ENCODE results near the gene WDR82. TPM values are rescaled to one million over a fixed set of nuclear protein-coding genes. Genes with fewer than 3 reads are reported as not detected.

WDR82 gene
- total RNA-seq, 2 donors from 2014 or later: 82.8 to 87.4 TPM

- Mint-ChIP-seq H3K36me3 (no peaks in the 10 kb centered on the region), H3K27me3 (no peaks in the 10 kb centered on the region), H3K9me3 (no peaks in the 10 kb centered on the region), H3K4me3 (no peak overlapping the region), H3K27ac (no peak overlapping the region), H3K4me1 (ENCODE audit: low read depth in 2 of 2) (peaks cover 23 to 28% of the 10 kb centered on the region in 2 donors)
- peak; percentile 64 to 76 for ATAC-seq
- peak; percentile 84 for DNase-seq (ENCODE audit: low spot score)
Observed at GRCh38 chr3:52220380-52221026, 57.9 kb downstream of the WDR82 start.

- no peak for DNase-seq (ENCODE audit: low spot score)
- peaks cover 23 to 29% of the 10 kb centered on the region in 2 donors for H3K4me1 Mint-ChIP-seq (ENCODE audit: low read depth in 2 of 2)
Observed at GRCh38 chr3:52218937-52219650, 59.4 kb downstream of the WDR82 start.

GRCh38 chr3:52218454-52218853, 60.0 kb downstream of the WDR82 start:
- no peaks in the 10 kb centered on the region for H3K27me3 Mint-ChIP-seq
- H3K36me3 Mint-ChIP-seq: peaks cover 12% of the 10 kb centered on the region
- no peak for DNase-seq (ENCODE audit: low spot score)
- H3K4me3 Mint-ChIP-seq: peak overlapping the region; percentile 1
- peaks cover 27 to 31% of the 10 kb centered on the region in 2 donors for H3K4me1 Mint-ChIP-seq (ENCODE audit: low read depth in 2 of 2)
- peak; percentile 50 to 73 for ATAC-seq
- H3K27ac Mint-ChIP-seq: peak overlapping the region; percentile 26 to 64
- H3K9me3 Mint-ChIP-seq: no peaks in the 10 kb centered on the region

More at GRCh38 chr3:52218937-52219650, 59.4 kb downstream of the WDR82 start:
- Mint-ChIP-seq H3K27me3 (no peaks in the 10 kb centered on the region), H3K4me3 (peak overlapping the region; percentile 22), H3K36me3 (peaks cover 8% of the 10 kb centered on the region), H3K27ac (peak overlapping the region; percentile 26 to 64), H3K9me3 (no peaks in the 10 kb centered on the region)
- ATAC-seq: no peak

GRCh38 chr3:52218026-52218425, 60.4 kb downstream of the WDR82 start:
- H3K27me3 Mint-ChIP-seq: no peaks in the 10 kb centered on the region
- DNase-seq (ENCODE audit: low spot score) (no peak), ATAC-seq (no peak)
- peaks cover 14% of the 10 kb centered on the region for H3K36me3 Mint-ChIP-seq
- peak overlapping the region; percentile 1 for H3K4me3 Mint-ChIP-seq
- H3K4me1 Mint-ChIP-seq (ENCODE audit: low read depth in 2 of 2): peaks cover 28 to 32% of the 10 kb centered on the region in 2 donors
- peak overlapping the region; percentile 26 to 64 for H3K27ac Mint-ChIP-seq
- no peaks in the 10 kb centered on the region for H3K9me3 Mint-ChIP-seq

- peak overlapping the region; percentile 32 to 64 for H3K27ac Mint-ChIP-seq
- H3K36me3 Mint-ChIP-seq: peaks cover 14% of the 10 kb centered on the region
- peaks cover 28 to 32% of the 10 kb centered on the region in 2 donors for H3K4me1 Mint-ChIP-seq (ENCODE audit: low read depth in 2 of 2)
- peak overlapping the region; percentile 1 for H3K4me3 Mint-ChIP-seq
- DNase-seq (ENCODE audit: low spot score): no peak
- ATAC-seq: no peak
- no peaks in the 10 kb centered on the region for H3K27me3 Mint-ChIP-seq
- no peaks in the 10 kb centered on the region for H3K9me3 Mint-ChIP-seq
Observed at GRCh38 chr3:52217409-52217805, 61.0 kb downstream of the WDR82 start.

GRCh38 chr3:52216585-52217408, 61.7 kb downstream of the WDR82 start:
- no peaks in the 10 kb centered on the region for H3K9me3 Mint-ChIP-seq
- H3K27me3 Mint-ChIP-seq: no peaks in the 10 kb centered on the region
- H3K4me3 Mint-ChIP-seq: peak overlapping the region; percentile 1
- peaks cover 14% of the 10 kb centered on the region for H3K36me3 Mint-ChIP-seq
- H3K4me1 Mint-ChIP-seq (ENCODE audit: low read depth in 2 of 2): peaks cover 28 to 32% of the 10 kb centered on the region in 2 donors
- H3K27ac Mint-ChIP-seq: peak overlapping the region; percentile 32 to 64
- DNase-seq (ENCODE audit: low spot score) (no peak), ATAC-seq (peak in 1 of 2 donors; percentile 18)

GRCh38 chr3:52215351-52215750, 63.1 kb downstream of the WDR82 start:
- Mint-ChIP-seq H3K27ac (no peak overlapping the region), H3K4me1 (ENCODE audit: low read depth in 2 of 2) (peaks cover 29 to 38% of the 10 kb centered on the region in 2 donors), H3K4me3 (no peak overlapping the region), H3K36me3 (peaks cover 14% of the 10 kb centered on the region), H3K9me3 (no peaks in the 10 kb centered on the region), H3K27me3 (no peaks in the 10 kb centered on the region)
- DNase-seq (ENCODE audit: low spot score): no peak
- no peak for ATAC-seq

GRCh38 chr3:52213901-52214300, 64.5 kb downstream of the WDR82 start:
- Mint-ChIP-seq H3K27me3 (no peaks in the 10 kb centered on the region), H3K4me3 (no peak overlapping the region), H3K27ac (peak overlapping the region in 1 of 2 donors; percentile 5), H3K36me3 (peaks cover 19% of the 10 kb centered on the region), H3K9me3 (no peaks in the 10 kb centered on the region), H3K4me1 (ENCODE audit: low read depth in 2 of 2) (peaks cover 28 to 38% of the 10 kb centered on the region in 2 donors)
- no peak for ATAC-seq
- no peak for DNase-seq (ENCODE audit: low spot score)

GRCh38 chr3:52213005-52213404, 65.4 kb downstream of the WDR82 start:
- Mint-ChIP-seq H3K4me1 (ENCODE audit: low read depth in 2 of 2) (peaks cover 25 to 32% of the 10 kb centered on the region in 2 donors), H3K4me3 (no peak overlapping the region), H3K27ac (no peak overlapping the region), H3K9me3 (no peaks in the 10 kb centered on the region), H3K36me3 (peaks cover 20% of the 10 kb centered on the region), H3K27me3 (no peaks in the 10 kb centered on the region)
- ATAC-seq: no peak
- DNase-seq (ENCODE audit: low spot score): no peak

GRCh38 chr3:52211268-52211891, 67.1 kb downstream of the WDR82 start:
- ATAC-seq: no peak
- Mint-ChIP-seq H3K9me3 (no peaks in the 10 kb centered on the region), H3K4me3 (no peak overlapping the region), H3K27me3 (no peaks in the 10 kb centered on the region), H3K4me1 (ENCODE audit: low read depth in 2 of 2) (peaks cover 12 to 19% of the 10 kb centered on the region in 2 donors), H3K36me3 (peaks cover 34% of the 10 kb centered on the region), H3K27ac (no peak overlapping the region)
- no peak for DNase-seq (ENCODE audit: low spot score)

- no peaks in the 10 kb centered on the region for H3K9me3 Mint-ChIP-seq
- ATAC-seq: peak; percentile 65 to 81
- no peaks in the 10 kb centered on the region for H3K27me3 Mint-ChIP-seq
- no peak overlapping the region for H3K4me3 Mint-ChIP-seq
- peaks cover 40% of the 10 kb centered on the region for H3K36me3 Mint-ChIP-seq
- H3K27ac Mint-ChIP-seq: peak overlapping the region; percentile 33 to 88
- no peak for DNase-seq (ENCODE audit: low spot score)
- H3K4me1 Mint-ChIP-seq (ENCODE audit: low read depth in 2 of 2): peaks cover 12 to 21% of the 10 kb centered on the region in 2 donors
Observed at GRCh38 chr3:52210550-52211046, 67.9 kb downstream of the WDR82 start.

- H3K9me3 Mint-ChIP-seq: no peaks in the 10 kb centered on the region
- no peaks in the 10 kb centered on the region for H3K27me3 Mint-ChIP-seq
- ATAC-seq: no peak
- no peak for DNase-seq (ENCODE audit: low spot score)
- peak overlapping the region; percentile 33 to 88 for H3K27ac Mint-ChIP-seq
- no peak overlapping the region for H3K4me3 Mint-ChIP-seq
- H3K36me3 Mint-ChIP-seq: peaks cover 40% of the 10 kb centered on the region
- peaks cover 13 to 21% of the 10 kb centered on the region in 2 donors for H3K4me1 Mint-ChIP-seq (ENCODE audit: low read depth in 2 of 2)
Observed at GRCh38 chr3:52210037-52210436, 68.4 kb downstream of the WDR82 start.

- peaks cover 22 to 30% of the 10 kb centered on the region in 2 donors for H3K4me1 Mint-ChIP-seq (ENCODE audit: low read depth in 2 of 2)
- DNase-seq (ENCODE audit: low spot score) (no peak), ATAC-seq (no peak)
- no peak overlapping the region for H3K4me3 Mint-ChIP-seq
- H3K36me3 Mint-ChIP-seq: peaks cover 46% of the 10 kb centered on the region
- no peaks in the 10 kb centered on the region for H3K9me3 Mint-ChIP-seq
- H3K27ac Mint-ChIP-seq: no peak overlapping the region
- H3K27me3 Mint-ChIP-seq: no peaks in the 10 kb centered on the region
Observed at GRCh38 chr3:52208556-52208955, 69.9 kb downstream of the WDR82 start.

Data from natural killer cell treated with Interleukin-12 subunit alpha and Interleukin-12 subunit beta and Interleukin-15 and Interleukin-18, amount 100 ng/mL, for 72 hours (primary cell).